Measurements from ENCODE around the gene ZNRF4. TPM values are rescaled to one million over a fixed set of nuclear protein-coding genes. Genes with fewer than 3 reads are reported as not detected.

Gene ZNRF4
- total RNA-seq (2014; rRNA removed; shearing (Covaris generic)), result not detected in 2 replicates

GRCh38 chr19:5455367-5456129 is at the start of gene ZNRF4:
ZNRF4 (plus strand) TSS chr19:5455417; CDS start chr19:5455492, 75 bp downstream.

Other genes with a start within 250 kb of the ZNRF4 start
- gene PTPRS, start 114.6 kb upstream of the ZNRF4 start, total RNA-seq (2014; rRNA removed; shearing (Covaris generic)), result 106 and 118 TPM in 2 replicates
- 0.24 and 0.64 TPM in 2 replicates for gene TINCR, start 112.5 kb downstream of the ZNRF4 start, total RNA-seq (2014; rRNA removed; shearing (Covaris generic))
- 45.6 and 45.8 TPM in 2 replicates for gene SAFB2, start 167.4 kb downstream of the ZNRF4 start, total RNA-seq (2014; rRNA removed; shearing (Covaris generic))
- gene SAFB, start 167.7 kb downstream of the ZNRF4 start, total RNA-seq (2014; rRNA removed; shearing (Covaris generic)), result 61.2 and 65.0 TPM in 2 replicates
- 232 and 245 TPM in 2 replicates for gene MICOS13, start 225.1 kb downstream of the ZNRF4 start, total RNA-seq (2014; rRNA removed; shearing (Covaris generic))
- 46.2 and 46.3 TPM in 2 replicates for gene HSD11B1L, start 225.6 kb downstream of the ZNRF4 start, total RNA-seq (2014; rRNA removed; shearing (Covaris generic))
- 2,537 and 2,543 TPM in 2 replicates for gene RPL36, start 234.9 kb downstream of the ZNRF4 start, total RNA-seq (2014; rRNA removed; shearing (Covaris generic))

Data from A375 (cell line).